Measurements from ENCODE around the gene AGFG2.

GRCh38 chr7:100538654-100539435, at the start of gene AGFG2:
- TF ChIP-seq CTCF (IDR thresholded peaks at IDR 0.05; ENCODE audit: low read depth, low read length, missing input control) (no peak), FOXA2 (IDR thresholded peaks at IDR 0.05) (no peak), JUND (IDR thresholded peaks at IDR 0.05) (peak; percentile 29 to 33), GABPA (IDR thresholded peaks at IDR 0.05 in 1 of 2, conservative IDR thresholded peaks at IDR 0.05 in 1 of 2) (no peak)

All from liver (tissue), 3 donors.